ENCODE results near the gene NLRP12. TPM values are rescaled to one million over a fixed set of nuclear protein-coding genes. Genes with fewer than 3 reads are reported as not detected.

The NLRP12 gene
- total and polyA plus RNA-seq, 2 of the 4 experiments (the other 2 are of a cell fraction): not detected

DNA sequence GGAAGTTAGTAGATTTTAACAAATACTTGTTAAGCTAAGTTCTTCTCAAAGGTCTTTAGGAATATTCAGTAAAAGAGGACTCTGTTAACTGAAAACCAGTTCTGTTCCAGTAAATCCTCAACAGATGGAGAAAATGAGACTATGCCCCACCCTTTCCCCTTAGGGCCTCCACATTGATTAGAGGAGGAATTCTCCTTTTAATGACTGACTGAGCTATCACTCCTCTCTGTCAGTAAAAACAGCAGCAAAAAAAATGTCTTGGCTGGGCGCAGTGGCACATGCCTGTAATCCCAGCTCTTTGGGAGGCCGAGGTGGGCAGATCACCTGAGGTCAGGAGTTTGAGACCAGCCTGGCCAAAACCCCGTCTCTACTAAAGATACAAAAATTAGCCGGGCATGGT is 50.1 kb downstream of the NLRP12 start:
- Histone ChIP-seq H3K36me3 (ENCODE audit: control insufficient read depth, insufficient read depth, low read length) (no peaks in the 10 kb centered on the region), H2AK9ac (replicated peaks; ENCODE audit: low read depth, low read length, poor library complexity) (no peak overlapping the region), H3K79me1 (ENCODE audit: low read depth in 1 of 2, low read length in 2 of 2) (no peaks in the 10 kb centered on the region), H3K9me3 (ENCODE audit: control insufficient read depth, insufficient read depth, low read length) (peaks cover 5% of the 10 kb centered on the region; the same call in 1 of the 2 replicates), H3K4me2 (ENCODE audit: low read depth, low read length) (no peak overlapping the region), H2BK120ac (ENCODE audit: low read depth, low read length) (no peak overlapping the region), H3K23ac (ENCODE audit: low read depth, low read length) (no peak overlapping the region), H2BK20ac (ENCODE audit: low read depth, low read length) (no peak overlapping the region), H3K56ac (ENCODE audit: extremely low read depth, insufficient read depth, low read length) (no peak overlapping the region), H4K20me1 (ENCODE audit: insufficient read depth, low read length) (no peaks in the 10 kb centered on the region), H3K14ac (replicated peaks; ENCODE audit: low read depth, low read length) (no peak overlapping the region), H3K9ac (ENCODE audit: low read depth, low read length) (no peak overlapping the region), H2BK15ac (ENCODE audit: low read depth, low read length) (no peak overlapping the region), H2AFZ (replicated peaks; ENCODE audit: low read length, poor library complexity) (no peak overlapping the region), H4K5ac (ENCODE audit: low read depth, low read length) (no peak overlapping the region), H3K27ac (ENCODE audit: insufficient read depth, low read length) (no peak overlapping the region), H2BK5ac (ENCODE audit: low read depth, low read length, poor library complexity, severe bottlenecking) (no peak overlapping the region), H4K91ac (ENCODE audit: insufficient read depth, low read depth, low read length) (no peak overlapping the region), H3K4me3 (ENCODE audit: insufficient read depth, low read depth, low read length) (no peak overlapping the region), H2AK5ac (ENCODE audit: low read depth, low read length) (no peak overlapping the region), H3K4ac (ENCODE audit: low read depth, low read length) (no peak overlapping the region), H4K8ac (ENCODE audit: low read depth in 2 of 2, low read length in 2 of 2) (no peak overlapping the region), H3K27me3 (ENCODE audit: control insufficient read depth, insufficient read depth, low read length) (no peaks in the 10 kb centered on the region), H3K18ac (ENCODE audit: low read depth, low read length) (no peak overlapping the region), H3K4me1 (ENCODE audit: control insufficient read depth, insufficient read depth, low read length) (no peaks in the 10 kb centered on the region), H3K9me1 (ENCODE audit: insufficient read depth, low read length) (no peaks in the 10 kb centered on the region)
- ChIA-PET POLR2A (ENCODE audit: unreplicated experiment) (no interaction called here), CTCF (no interaction called here)
- ATAC-seq (ENCODE audit: low read depth) (no peak), DNase-seq (no peak)
- in situ Hi-C loops (cut with MboI; ENCODE audit: low sequenced_read_pairs): no loop called here
- no TSS peak for BruUV-seq (replicated peaks)
- no CpG with 5 or more reads among the region's 4 CpGs for WGBS, 2 experiments (ENCODE audit: extremely low coverage in 2 of 2, insufficient read length in 1 of 2)
- dilution Hi-C loops (cut with HindIII; ENCODE audit: low sequenced_read_pairs, unreplicated experiment): no loop called here
- TF ChIP-seq RCOR1 (IDR thresholded peaks at IDR 0.05; ENCODE audit: insufficient replicate concordance, low read length) (no peak), MAFK (IDR thresholded peaks at IDR 0.05; ENCODE audit: low read depth, low read length) (no peak)
- intact Hi-C loops (cut with micrococcal nuclease): no loop called here

Measured in IMR-90 (cell line).